ENCODE data around the gene TRMT1L. TPM values are rescaled to one million over a fixed set of nuclear protein-coding genes. Genes with fewer than 3 reads are reported as not detected.
A peak's percentile ranks its signal among the peaks of the same experiment; 100 is the strongest.

The TRMT1L gene
- total RNA-seq, 4 donors from 2014 or later: 7.6 to 19.1 (median 14.1) TPM

DNA sequence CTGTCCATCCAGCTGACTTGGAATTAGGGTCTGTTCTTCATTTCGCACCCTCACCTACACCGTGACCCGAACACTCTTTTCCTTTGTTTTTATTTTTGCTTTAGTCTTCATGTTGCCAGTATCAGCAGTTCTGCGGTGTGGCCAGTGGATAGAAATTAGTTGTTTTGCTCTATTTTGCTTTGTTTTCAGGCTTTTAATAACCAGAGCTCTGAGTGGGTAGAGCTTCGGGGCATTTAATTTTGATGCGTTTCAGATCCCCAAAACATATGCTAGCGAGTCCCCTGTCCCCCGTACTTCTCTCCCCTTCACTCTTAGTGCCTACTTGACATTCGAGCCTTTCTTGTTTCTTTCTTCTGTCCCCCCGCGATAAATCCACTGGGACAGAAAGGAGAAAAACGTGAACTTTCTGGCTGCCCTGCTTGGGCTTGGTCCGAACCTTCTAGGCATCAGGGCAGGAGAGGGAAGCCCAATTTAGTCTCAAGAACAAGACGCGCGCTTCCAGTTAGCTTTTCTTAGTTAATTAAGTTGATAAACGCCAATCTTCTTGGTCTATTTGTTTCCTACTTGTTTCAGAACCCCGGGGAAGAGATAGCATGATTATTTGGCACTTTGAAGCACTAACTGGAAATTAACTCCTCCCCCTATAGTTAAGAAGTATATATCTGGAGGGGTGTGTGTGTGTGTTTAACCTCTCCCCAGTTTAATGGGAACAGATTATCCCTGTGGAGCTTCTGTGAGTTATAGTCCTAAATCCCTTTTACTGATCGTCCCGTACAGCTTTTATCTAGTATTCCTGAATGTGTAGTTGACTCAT is 1.1 kb upstream of the TRMT1L start:
- Histone ChIP-seq H3K4me3 (peak overlapping the region; percentile 73), H3K36me3 (peaks cover 15% of the 10 kb centered on the region), H3K27me3 (no peaks in the 10 kb centered on the region), H3K9me3 (no peaks in the 10 kb centered on the region), H3K27ac (peak overlapping the region; percentile 96), H3K4me1 (peaks cover 33% of the 10 kb centered on the region)
- TF ChIP-seq EP300 (IDR thresholded peaks at IDR 0.05) (no peak), POLR2AphosphoS5 (IDR thresholded peaks at IDR 0.05) (no peak), POLR2A (IDR thresholded peaks at IDR 0.05) (no peak)
- TF ChIP-seq, protein P1, sequence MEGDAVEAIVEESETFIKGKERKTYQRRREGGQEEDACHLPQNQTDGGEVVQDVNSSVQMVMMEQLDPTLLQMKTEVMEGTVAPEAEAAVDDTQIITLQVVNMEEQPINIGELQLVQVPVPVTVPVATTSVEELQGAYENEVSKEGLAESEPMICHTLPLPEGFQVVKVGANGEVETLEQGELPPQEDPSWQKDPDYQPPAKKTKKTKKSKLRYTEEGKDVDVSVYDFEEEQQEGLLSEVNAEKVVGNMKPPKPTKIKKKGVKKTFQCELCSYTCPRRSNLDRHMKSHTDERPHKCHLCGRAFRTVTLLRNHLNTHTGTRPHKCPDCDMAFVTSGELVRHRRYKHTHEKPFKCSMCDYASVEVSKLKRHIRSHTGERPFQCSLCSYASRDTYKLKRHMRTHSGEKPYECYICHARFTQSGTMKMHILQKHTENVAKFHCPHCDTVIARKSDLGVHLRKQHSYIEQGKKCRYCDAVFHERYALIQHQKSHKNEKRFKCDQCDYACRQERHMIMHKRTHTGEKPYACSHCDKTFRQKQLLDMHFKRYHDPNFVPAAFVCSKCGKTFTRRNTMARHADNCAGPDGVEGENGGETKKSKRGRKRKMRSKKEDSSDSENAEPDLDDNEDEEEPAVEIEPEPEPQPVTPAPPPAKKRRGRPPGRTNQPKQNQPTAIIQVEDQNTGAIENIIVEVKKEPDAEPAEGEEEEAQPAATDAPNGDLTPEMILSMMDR (IDR thresholded peaks at IDR 0.05): no peak
- no peak for DNase-seq (ENCODE audit: low spot score in 2 of 2)
- 1% methylated on average over 20 of the region's 20 CpGs for WGBS

DNA sequence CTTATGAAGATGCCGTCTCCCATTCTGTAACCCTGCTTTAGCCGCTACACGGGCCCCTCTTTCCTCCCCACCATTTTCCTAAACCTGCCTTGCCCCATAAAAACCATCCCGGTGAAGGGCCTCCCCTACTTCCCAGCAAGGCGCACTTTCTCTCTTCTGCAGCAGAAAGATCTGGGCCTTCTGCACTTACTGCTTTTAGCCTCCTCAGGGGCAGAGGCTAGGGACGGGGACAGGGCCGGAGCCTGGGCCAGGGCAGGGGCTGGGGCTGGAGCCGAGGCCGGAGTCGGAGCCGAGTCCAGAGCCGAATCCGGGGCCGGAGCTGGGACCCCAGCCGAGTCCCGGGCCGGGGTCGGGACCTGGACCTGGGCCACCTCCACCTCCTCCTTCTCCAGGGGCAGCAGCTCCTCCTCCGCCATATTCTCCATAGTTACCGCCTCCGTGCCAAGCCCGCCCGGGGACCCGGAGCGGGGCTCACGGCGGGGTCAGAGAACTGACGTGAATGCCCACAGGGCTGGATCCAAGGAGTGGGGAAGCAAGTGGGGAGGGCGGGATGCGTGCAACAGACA is 382 bp downstream of the TRMT1L start:
- 0% methylated on average over 26 of the region's 30 CpGs for WGBS
- DNase-seq (ENCODE audit: low spot score in 2 of 2): peak in 1 of 2 donors; percentile 81
- Histone ChIP-seq H3K4me3 (peak overlapping the region; percentile 73), H3K4me1 (peaks cover 40% of the 10 kb centered on the region), H3K27ac (peak overlapping the region; percentile 96), H3K9me3 (no peaks in the 10 kb centered on the region), H3K36me3 (peaks cover 3% of the 10 kb centered on the region), H3K27me3 (no peaks in the 10 kb centered on the region)
- no peak for TF ChIP-seq EP300 (IDR thresholded peaks at IDR 0.05)
- TF ChIP-seq, protein P1 (IDR thresholded peaks at IDR 0.05): no peak
- TF ChIP-seq POLR2A (IDR thresholded peaks at IDR 0.05): no peak
- no peak for TF ChIP-seq POLR2AphosphoS5 (IDR thresholded peaks at IDR 0.05)

DNA sequence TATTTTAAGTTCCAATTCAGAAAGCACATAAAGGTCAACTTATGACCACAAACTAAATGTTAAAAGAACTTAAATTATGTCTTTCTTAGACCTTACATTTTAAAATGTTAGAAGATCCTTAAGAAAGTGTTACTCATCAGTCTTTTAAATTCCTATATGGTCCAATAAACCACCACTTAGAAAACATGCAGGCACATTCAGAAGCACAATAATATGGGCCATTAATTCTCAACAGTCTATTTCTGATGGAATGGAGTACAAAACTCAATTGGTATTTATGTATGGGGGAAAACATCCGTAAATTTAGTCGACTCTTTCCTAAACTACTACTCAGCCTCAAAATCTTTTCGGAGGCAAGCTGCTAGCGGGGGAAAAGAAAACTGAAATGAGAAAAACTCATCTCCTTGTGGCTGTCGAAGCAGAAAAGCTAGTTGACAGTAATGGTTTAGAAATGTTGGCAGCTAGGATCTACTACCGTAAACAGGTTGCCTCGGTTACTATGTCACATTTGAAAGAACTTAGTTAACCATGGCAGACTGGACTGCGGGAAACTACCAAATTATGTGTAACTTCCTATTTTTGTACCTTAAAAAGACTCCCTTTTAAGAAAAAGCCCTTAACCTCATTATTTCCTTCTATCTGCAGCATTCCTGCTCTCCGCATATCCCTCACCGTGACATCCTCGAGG is 1.0 kb downstream of the TRMT1L start:
- DNase-seq (ENCODE audit: low spot score in 2 of 2): no peak
- TF ChIP-seq, protein P1 (IDR thresholded peaks at IDR 0.05): no peak
- TF ChIP-seq EP300 (IDR thresholded peaks at IDR 0.05): no peak
- TF ChIP-seq POLR2AphosphoS5 (IDR thresholded peaks at IDR 0.05): no peak
- no peak for TF ChIP-seq POLR2A (IDR thresholded peaks at IDR 0.05)
- Histone ChIP-seq H3K27me3 (no peaks in the 10 kb centered on the region), H3K36me3 (peaks cover under 1% of the 10 kb centered on the region), H3K4me3 (peak overlapping the region; percentile 73), H3K27ac (peak overlapping the region; percentile 96), H3K4me1 (peaks cover 40% of the 10 kb centered on the region), H3K9me3 (no peaks in the 10 kb centered on the region)
- WGBS: 8% methylated on average over 11 of the region's 11 CpGs

DNA sequence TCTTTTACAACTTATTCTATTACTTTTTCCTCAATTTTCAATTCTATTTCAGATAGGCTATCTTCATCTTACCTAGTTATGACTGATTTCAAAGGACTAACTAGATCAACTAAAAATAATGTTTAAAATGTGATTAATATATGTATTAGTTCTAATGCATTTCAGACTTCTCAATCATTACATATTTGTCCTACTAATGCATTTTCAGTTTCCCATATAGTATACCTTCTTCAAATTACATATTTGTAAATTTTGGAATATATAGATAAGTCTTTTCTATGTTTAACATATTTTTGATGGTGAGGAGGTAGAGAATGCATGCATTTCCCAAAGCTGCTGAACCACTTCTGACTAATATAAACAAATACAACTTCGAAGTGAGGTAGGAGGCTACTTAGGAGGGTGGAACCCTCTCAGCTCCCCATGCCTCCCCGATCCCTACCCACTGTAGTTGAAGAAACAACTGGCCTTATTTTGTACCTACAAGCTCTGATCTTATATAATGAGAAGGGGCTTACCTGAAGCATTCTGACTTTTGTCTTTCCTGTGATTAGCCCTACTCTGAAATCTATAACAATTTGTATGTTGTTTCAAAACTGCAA is 1.7 kb downstream of the TRMT1L start:
- H3K4me3 ChIP-seq: peak overlapping the region; percentile 73
- 43% methylated on average over 2 of the region's 2 CpGs for WGBS
- H3K4me1 ChIP-seq: peaks cover 40% of the 10 kb centered on the region

More for the DNA sequence above, 1.7 kb downstream of the TRMT1L start:
- Histone ChIP-seq H3K36me3 (peaks cover 8% of the 10 kb centered on the region), H3K27ac (peak overlapping the region; percentile 96), H3K27me3 (no peaks in the 10 kb centered on the region), H3K9me3 (no peaks in the 10 kb centered on the region)
- TF ChIP-seq POLR2A (IDR thresholded peaks at IDR 0.05) (no peak), POLR2AphosphoS5 (IDR thresholded peaks at IDR 0.05) (no peak), EP300 (IDR thresholded peaks at IDR 0.05) (no peak)
- TF ChIP-seq, protein P1 (IDR thresholded peaks at IDR 0.05): no peak
- DNase-seq (ENCODE audit: low spot score in 2 of 2): no peak
